Effector memory CD8-positive, alpha-beta T cell (primary cell): Measurements from ENCODE around the gene COLQ.
A peak's percentile ranks its signal among the peaks of the same experiment; 100 is the strongest.
"Not testable (repeated sequence)": the region's sequence is repeated elsewhere in the genome, so short reads cannot be mapped to it uniquely, and the experiment has no call there.

Experiments used
- ATAC-seq: fragments of 150-1000 bp; cut with Tn5 transposase; replicated peaks from 2 replicates; pipeline ENCODE4 v1.10.0; 2021; ENCODE audit warnings: mild to moderate bottlenecking, moderate library complexity
- DNase-seq, 3 experiments: peaks; one replicate each; pipeline ENCODE4 v3.0.0; 2021
- H3K27ac Mint-ChIP-seq, 2 donors: one replicate each; pipeline ENCODE4 v1.8.0; 2022; ENCODE audit warnings: mild to moderate bottlenecking in 2 of 2, mixed read lengths in 2 of 2, moderate library complexity in 2 of 2
- H3K27me3 Mint-ChIP-seq, 2 donors: one replicate each; pipeline ENCODE4 v1.8.0; 2022; ENCODE audit warnings: mixed read lengths in 2 of 2
- H3K36me3 Mint-ChIP-seq: one replicate; pipeline ENCODE4 v1.8.0; 2022; ENCODE audit warnings: mild to moderate bottlenecking, moderate library complexity, mixed read lengths; ENCODE audit not compliant: insufficient read depth
- H3K4me1 Mint-ChIP-seq, 2 donors: one replicate each; pipeline ENCODE4 v1.8.0; 2022; ENCODE audit warnings: low read depth in 2 of 2, mixed read lengths in 2 of 2
- H3K4me3 Mint-ChIP-seq, 2 donors: one replicate each; pipeline ENCODE4 v1.8.0; 2022; ENCODE audit warnings: mild to moderate bottlenecking in 2 of 2, mixed read lengths in 2 of 2, moderate library complexity in 2 of 2
- H3K9me3 Mint-ChIP-seq, 2 donors: one replicate each; pipeline ENCODE4 v1.8.0; 2022; ENCODE audit warnings: mixed read lengths in 2 of 2

The COLQ gene

DNA sequence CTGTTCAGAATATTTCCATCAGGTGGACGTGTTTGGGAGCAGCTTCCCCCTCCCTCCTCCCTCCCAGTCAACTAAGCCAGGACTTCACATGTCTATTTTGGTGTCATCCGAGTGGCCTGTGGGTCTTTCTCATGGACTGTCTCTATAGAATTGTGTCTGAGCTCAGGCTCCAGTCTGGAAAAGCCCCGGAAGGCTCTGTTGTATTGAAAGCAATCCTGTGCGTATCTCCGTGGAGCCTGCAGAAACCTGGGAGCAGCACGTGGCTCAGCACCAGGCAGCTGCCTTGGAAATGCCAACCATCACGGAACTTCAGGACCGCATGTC lies 25.2 kb downstream of the COLQ start:
- no peak for ATAC-seq

DNA sequence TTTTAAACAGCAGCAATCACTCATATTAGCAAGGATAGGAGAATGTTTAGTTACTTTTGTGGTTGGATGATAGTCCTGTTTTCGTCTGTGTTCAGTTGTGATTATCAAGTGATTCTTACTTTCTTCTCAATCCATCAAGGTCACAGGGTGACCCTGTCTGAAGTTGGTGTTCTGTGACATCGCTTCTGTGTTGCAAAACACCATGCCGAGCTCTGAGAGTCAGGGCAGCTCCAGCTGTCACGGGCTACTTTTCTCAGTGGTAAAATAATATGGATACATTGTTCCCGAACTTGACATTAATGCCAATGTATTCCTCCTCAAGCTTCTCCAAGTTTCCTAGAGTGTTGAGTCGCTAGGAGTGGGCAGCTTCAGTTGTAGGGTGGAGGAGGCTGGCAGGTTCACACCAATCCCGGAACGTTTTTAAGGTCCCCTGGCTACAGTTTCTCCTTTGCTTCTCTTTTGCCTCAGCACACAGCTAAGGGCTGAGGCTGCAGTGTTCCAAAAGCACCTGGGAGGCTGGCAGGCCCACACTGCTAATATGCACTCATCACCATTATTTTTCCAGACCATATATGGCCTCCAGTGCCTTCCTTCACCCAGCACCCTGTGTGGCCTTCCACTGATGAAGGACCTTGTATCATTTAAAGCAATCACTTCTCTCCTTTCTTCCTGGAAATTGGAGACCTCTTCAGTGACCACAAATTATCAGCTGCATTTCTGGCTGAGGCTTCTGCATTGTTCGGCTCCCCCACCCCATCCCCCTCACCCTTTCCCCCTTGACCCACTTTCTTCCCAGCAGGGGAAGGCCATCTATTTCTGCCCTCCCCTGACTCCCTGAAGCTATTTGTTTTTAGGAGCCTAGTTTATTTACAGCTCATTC lies 25.8 kb downstream of the COLQ start:
- no peaks in the 10 kb centered on the region for H3K36me3 Mint-ChIP-seq
- no peaks in the 10 kb centered on the region for H3K27me3 Mint-ChIP-seq
- no peak for ATAC-seq

More for the DNA sequence above, 25.2 kb downstream of the COLQ start:
- H3K36me3 Mint-ChIP-seq, result no peaks in the 10 kb centered on the region
- DNase-seq, result no peak
- no peak overlapping the region for H3K4me3 Mint-ChIP-seq
- H3K27me3 Mint-ChIP-seq, result no peaks in the 10 kb centered on the region
- H3K27ac Mint-ChIP-seq, result no peak overlapping the region
- H3K4me1 Mint-ChIP-seq, result peaks cover 27 to 45% of the 10 kb centered on the region in 2 donors
- H3K9me3 Mint-ChIP-seq, result no peaks in the 10 kb centered on the region

DNA sequence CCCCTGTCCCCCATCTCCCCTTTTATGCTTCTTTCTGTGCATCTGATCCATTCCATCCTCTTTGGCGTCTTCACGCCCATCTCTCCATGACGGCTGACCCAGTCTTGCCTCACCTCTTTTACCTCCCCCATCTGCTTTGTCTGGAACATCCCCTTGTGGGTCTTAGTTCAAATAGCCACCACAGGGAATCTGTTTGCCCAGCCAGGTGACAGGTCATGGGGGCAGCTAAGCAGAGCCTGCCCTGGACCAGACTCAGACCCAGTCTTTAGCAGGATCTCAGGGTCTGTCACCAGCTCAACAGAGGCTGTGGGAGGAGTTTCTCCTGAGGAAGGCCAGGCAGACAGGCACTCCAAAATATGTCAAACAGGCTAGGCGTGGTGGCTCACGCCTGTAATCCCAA lies 28.1 kb downstream of the COLQ start:
- peak overlapping the region in 1 of 2 donors; percentile 36 for H3K27ac Mint-ChIP-seq
- H3K36me3 Mint-ChIP-seq, result no peaks in the 10 kb centered on the region
- H3K4me1 Mint-ChIP-seq, result peaks cover 5 to 32% of the 10 kb centered on the region in 2 donors
- peak overlapping the region in 1 of 2 donors; percentile 15 for H3K4me3 Mint-ChIP-seq
- DNase-seq (no peak), ATAC-seq (no peak)
- no peaks in the 10 kb centered on the region for H3K9me3 Mint-ChIP-seq
- no peaks in the 10 kb centered on the region for H3K27me3 Mint-ChIP-seq

More for the DNA sequence above, 25.8 kb downstream of the COLQ start:
- no peak for DNase-seq
- Mint-ChIP-seq H3K27ac (no peak overlapping the region), H3K4me3 (no peak overlapping the region), H3K4me1 (peaks cover 26 to 41% of the 10 kb centered on the region in 2 donors), H3K9me3 (no peaks in the 10 kb centered on the region)

DNA sequence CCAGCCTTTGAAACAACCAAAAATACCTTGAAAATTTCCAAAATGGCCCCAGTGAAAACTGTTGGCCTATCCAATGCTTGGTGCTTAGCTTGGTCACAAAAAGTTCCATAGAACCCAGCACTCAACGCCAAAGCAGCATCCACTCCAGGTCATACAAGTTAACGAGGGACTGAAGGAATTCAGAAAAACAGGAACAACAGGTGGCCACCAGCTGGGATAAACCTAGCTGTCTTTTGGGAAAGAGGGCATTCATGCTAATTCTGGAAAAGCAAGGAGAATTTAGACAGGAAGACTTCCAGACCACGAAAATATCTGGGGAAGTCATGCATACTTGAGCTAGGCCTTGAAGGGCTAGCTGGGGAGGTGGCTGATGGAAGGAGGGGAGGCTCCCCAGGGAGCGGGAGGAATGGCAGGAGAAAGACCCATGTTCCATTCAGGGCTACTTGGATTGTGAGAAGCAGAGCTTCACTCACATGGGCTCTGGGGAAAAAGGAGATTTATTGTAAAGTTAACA lies 28.6 kb downstream of the COLQ start:
- Mint-ChIP-seq H3K36me3 (no peaks in the 10 kb centered on the region), H3K9me3 (no peaks in the 10 kb centered on the region), H3K4me1 (peaks cover 5 to 35% of the 10 kb centered on the region in 2 donors), H3K27ac (peak overlapping the region in 1 of 2 donors; percentile 41), H3K27me3 (no peaks in the 10 kb centered on the region), H3K4me3 (no peak overlapping the region)
- DNase-seq, result no peak
- ATAC-seq, result no peak

DNA sequence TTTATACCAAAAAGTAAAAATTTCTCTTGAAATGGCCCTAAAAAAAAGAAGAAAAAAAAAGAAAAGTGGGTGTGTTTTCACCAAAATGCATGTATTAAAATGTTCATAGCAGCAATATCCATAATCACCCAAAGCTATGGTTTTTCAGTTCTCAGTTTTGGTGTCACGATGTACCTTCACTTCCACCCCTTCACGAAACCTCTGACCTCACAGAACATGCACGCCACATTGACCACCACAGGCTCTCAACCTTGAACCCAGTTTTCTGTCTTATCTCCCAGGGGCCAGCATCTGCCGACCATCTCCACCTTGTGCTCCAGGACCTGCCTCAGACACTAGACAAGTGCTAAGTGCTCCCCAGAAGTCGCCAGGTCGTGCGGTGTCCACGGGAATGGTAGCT lies 30.4 kb downstream of the COLQ start:
- Mint-ChIP-seq H3K27me3 (no peaks in the 10 kb centered on the region), H3K36me3 (peaks cover 5% of the 10 kb centered on the region), H3K4me3 (no peak overlapping the region), H3K4me1 (peaks cover 5 to 43% of the 10 kb centered on the region in 2 donors), H3K9me3 (no peaks in the 10 kb centered on the region), H3K27ac (no peak overlapping the region)
- DNase-seq (no peak), ATAC-seq (no peak)

DNA sequence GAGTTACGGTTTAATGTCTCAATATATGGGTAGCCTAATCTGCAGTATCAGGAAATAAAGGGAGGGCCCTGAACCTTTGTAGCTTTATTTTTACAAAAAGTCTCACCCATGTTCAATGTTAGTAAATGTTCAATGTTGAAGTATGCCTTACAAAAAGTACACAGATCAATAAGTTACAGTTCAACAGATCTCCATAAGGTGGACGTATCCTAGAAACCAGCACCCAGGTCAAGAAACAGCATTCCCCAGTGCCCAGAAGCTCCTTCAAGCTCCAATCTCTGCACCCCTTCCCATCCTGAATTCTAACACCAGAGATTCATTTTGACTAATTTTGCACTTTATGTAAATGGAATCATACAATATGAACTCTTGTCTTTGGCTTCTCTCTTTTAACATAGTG lies 31.3 kb downstream of the COLQ start:
- Mint-ChIP-seq H3K4me3 (no peak overlapping the region), H3K4me1 (peaks cover 5 to 40% of the 10 kb centered on the region in 2 donors), H3K9me3 (no peaks in the 10 kb centered on the region), H3K27ac (peak overlapping the region in 1 of 2 donors; percentile 1), H3K36me3 (peaks cover 5% of the 10 kb centered on the region), H3K27me3 (no peaks in the 10 kb centered on the region)
- ATAC-seq, result no peak
- DNase-seq, result no peak

DNA sequence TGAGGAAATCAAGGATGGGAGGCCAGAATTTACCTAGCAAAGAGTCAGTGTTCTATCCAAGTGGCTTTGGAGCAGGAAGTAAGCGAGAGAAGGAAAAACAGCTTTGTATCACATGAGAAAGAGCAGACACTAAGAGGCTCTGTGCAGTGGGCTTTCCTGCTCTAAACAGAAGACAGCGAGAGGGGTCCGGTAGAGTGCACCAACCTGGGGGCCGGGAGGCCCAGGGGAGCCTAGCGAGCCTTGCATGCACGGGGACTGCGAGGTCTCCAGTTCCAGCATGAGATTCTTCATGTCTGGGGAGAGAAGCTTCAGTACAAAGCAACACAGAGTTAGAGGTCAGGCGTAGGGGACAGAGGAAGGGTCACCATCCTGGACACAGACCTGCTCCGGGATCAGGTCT lies 33.5 kb downstream of the COLQ start:
- ATAC-seq (no peak), DNase-seq (no peak)
- Mint-ChIP-seq H3K4me3 (no peak overlapping the region), H3K36me3 (peaks cover 5% of the 10 kb centered on the region), H3K4me1 (peaks cover 3 to 28% of the 10 kb centered on the region in 2 donors), H3K9me3 (no peaks in the 10 kb centered on the region), H3K27me3 (no peaks in the 10 kb centered on the region), H3K27ac (no peak overlapping the region)

DNA sequence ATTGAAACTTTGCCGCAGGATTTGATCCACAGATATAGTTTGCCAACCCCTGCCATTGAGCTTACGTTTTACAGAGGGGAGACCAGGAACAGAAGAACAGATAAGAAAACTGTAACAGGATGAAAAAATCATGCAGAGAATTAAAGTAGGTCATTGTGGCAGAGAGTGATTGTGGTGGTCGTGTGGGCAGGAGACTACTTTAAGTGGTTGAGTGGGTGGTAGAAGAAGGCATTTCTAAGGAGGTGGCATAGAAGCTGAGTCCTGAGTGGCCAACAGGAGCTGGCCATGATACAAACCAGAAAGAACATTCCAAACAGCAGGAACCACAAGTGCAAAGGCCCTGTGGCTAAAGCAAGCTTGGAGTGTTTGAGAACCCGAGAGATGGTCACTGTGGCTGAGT lies 34.5 kb downstream of the COLQ start:
- H3K9me3 Mint-ChIP-seq, result no peaks in the 10 kb centered on the region

DNA sequence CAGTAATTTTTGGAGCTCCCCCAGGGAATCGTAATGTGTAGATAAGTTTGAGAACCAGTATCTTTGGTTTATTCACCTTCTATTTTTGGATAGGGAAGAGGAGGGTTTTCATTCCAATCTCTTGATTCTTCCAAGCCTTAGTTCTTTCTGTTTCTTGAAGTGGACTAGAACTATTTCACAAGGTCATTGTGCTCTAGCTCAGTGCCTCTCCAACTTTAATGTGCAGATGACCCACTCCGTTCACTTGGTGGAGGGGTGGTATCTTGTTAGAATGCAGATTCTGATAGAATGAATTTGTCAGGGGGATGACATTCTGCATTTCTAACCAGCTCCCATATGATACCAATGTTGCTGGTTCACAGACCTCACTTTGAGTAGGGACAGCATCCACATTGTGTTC lies 35.5 kb downstream of the COLQ start:
- no peaks in the 10 kb centered on the region for H3K9me3 Mint-ChIP-seq
- peaks cover 5% of the 10 kb centered on the region for H3K36me3 Mint-ChIP-seq
- H3K4me1 Mint-ChIP-seq, result peaks cover 3 to 20% of the 10 kb centered on the region in 2 donors
- no peaks in the 10 kb centered on the region for H3K27me3 Mint-ChIP-seq
- no peak overlapping the region for H3K4me3 Mint-ChIP-seq
- no peak overlapping the region for H3K27ac Mint-ChIP-seq
- DNase-seq, result no peak
- ATAC-seq, result no peak

More for the DNA sequence above, 34.5 kb downstream of the COLQ start:
- DNase-seq (no peak), ATAC-seq (peak; percentile 76)
- Mint-ChIP-seq H3K4me3 (peak overlapping the region in 1 of 2 donors; percentile 39), H3K27ac (no peak overlapping the region), H3K4me1 (peaks cover 3 to 25% of the 10 kb centered on the region in 2 donors), H3K36me3 (peaks cover 5% of the 10 kb centered on the region), H3K27me3 (no peaks in the 10 kb centered on the region)

DNA sequence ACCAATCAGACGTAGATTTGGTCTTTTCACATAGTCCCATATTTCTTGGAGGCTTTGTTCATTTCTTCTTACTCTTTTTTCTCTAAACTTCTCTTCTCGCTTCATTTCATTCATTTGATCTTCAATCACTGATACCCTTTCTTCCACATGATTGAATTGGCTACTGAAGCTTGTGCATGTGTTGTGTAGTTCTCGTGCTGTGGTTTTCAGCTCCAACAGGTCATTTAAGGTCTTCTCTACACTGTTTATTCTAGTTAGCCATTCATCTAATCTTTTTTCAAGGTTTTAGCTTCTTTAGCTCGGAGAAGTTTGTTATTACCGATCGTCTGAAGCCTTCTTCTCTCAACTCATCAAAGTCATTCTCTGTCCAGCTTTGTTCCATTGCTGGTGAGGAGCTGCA lies 37.0 kb downstream of the COLQ start:
- DNase-seq, H3K4me3 Mint-ChIP-seq, H3K27ac Mint-ChIP-seq, ATAC-seq, H3K9me3 Mint-ChIP-seq, H3K27me3 Mint-ChIP-seq, H3K36me3 Mint-ChIP-seq: not testable (repeated sequence)
- H3K4me1 Mint-ChIP-seq, result peaks cover 3 to 17% of the 10 kb centered on the region in 2 donors

DNA sequence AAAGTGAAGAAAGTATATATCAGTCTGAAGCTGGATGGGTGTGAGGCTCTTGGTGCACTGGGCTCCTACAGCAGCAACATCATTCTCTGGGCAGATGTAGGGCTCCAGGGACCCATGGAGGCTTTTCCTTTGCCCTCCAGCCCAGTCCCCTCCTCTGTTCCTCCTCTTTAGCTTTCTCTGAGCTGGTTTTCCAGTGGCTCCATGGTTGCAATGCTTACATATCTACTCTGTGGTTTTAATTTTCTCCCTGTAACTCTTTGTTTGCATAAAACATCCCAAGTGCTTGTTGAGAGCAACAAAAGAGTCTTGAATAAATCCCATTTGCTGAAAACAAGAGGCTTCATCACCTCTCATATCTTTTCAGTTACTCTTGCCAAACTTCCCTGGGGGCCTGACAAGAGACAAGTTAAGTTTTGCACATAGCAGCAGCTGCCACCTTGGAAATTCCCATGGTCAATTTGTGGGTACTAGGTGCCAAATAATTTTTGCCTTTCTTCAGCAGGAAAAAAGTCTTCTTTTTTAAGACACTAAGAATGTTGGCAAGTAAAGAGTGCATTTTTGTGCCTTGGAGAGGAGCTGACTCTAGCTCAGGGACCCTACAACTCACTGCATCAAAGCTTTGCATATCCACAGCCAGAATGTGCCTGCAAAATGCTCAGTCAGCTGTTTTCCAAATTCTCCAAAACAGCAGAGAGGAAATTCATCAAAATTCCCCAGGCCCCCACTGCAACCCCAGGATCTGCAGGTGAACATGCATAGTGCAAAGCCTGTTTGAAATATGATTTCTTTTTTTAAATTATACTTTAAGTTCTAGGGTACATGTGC lies 41.9 kb downstream of the COLQ start:
- peaks cover 4% of the 10 kb centered on the region for H3K36me3 Mint-ChIP-seq

DNA sequence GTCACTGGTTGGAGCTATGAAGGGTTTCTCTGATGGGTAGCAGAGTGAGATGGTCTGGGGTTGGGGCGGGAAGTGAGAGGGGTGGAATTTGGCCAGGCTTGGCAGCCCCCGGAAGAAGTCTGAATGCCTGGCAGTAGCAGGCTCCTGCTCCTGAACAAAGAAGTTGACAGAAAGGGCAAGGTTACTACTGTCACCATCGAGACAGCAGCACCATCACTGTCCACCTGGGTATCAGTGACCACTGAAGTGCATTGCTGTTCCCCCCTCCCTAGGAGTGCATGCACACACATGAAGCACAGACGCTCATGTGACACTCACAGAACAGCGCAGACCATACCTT lies 42.9 kb downstream of the COLQ start:
- H3K4me3 Mint-ChIP-seq, result no peak overlapping the region
- H3K4me1 Mint-ChIP-seq, result peaks cover 10% of the 10 kb centered on the region in 2 donors
- no peak for ATAC-seq
- peaks cover 4% of the 10 kb centered on the region for H3K36me3 Mint-ChIP-seq
- H3K27me3 Mint-ChIP-seq, result no peaks in the 10 kb centered on the region
- no peak for DNase-seq
- no peaks in the 10 kb centered on the region for H3K9me3 Mint-ChIP-seq
- H3K27ac Mint-ChIP-seq, result peak overlapping the region in 1 of 2 donors; percentile 70

More for the DNA sequence above, 41.9 kb downstream of the COLQ start:
- no peaks in the 10 kb centered on the region for H3K9me3 Mint-ChIP-seq
- H3K27ac Mint-ChIP-seq, result no peak overlapping the region
- no peak for DNase-seq
- H3K4me1 Mint-ChIP-seq, result peaks cover 10% of the 10 kb centered on the region in 2 donors
- no peak overlapping the region for H3K4me3 Mint-ChIP-seq
- ATAC-seq, result no peak
- H3K27me3 Mint-ChIP-seq, result no peaks in the 10 kb centered on the region

DNA sequence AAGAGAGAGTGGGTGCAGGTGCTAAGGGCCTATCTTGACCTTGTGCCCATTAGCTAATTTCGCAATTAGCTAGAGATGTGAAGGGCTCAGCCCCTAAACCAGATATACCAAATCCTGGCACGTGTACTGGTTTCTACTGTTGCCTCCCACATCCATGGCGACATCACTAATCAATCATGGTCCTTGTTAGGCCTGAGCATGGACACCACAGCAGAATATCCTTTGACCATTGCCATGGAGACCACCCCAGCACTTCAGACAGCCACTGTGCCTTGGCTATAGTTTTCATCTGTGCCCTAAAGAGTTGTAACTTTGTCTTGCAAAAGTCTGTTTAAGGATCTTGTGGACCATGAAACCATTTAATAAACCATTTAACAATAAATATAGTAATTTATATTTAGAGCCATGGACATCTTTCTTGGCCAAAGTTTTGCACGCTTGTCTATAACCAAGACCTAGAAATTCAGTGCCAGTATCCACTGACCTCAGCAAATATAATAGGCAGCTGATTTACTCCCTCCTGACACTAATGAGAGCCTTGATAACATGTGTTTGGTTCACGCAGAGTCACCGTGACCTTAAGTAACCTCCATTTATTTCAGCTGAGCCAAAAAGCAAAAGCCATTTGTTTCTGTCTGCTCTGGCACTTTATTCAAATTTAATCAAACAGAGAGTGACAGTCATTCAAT lies 43.4 kb downstream of the COLQ start:
- peak overlapping the region in 1 of 2 donors; percentile 70 for H3K27ac Mint-ChIP-seq
- peaks cover 6 to 7% of the 10 kb centered on the region in 2 donors for H3K4me1 Mint-ChIP-seq
- H3K9me3 Mint-ChIP-seq, result no peaks in the 10 kb centered on the region
- no peaks in the 10 kb centered on the region for H3K27me3 Mint-ChIP-seq
- H3K36me3 Mint-ChIP-seq, result peaks cover 4% of the 10 kb centered on the region
- no peak for DNase-seq
- H3K4me3 Mint-ChIP-seq, result no peak overlapping the region
- no peak for ATAC-seq
